ENCODE measurements around the gene SCN1A.

The SCN1A gene

DNA sequence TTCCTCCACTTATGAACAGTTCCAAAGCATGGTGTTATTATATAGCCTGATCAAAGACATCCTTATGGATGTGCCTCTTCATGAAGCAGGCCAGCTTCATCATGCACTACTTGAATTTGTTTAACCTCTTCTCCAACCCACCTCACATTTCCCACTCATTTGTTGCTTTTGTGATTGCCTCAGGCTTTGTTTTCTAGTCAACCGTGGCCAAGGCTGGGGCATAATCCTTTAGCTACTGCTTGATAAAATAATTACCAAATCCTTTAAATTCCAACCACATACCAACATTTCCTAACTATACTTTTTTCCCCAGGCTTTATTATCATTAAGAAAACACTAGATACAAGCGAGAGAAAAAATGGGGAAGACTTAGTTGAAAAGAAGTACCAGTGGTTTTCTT is 39.6 kb upstream of the SCN1A start:
- Histone ChIP-seq H2AFZ (no peak overlapping the region), H3K4me2 (ENCODE audit: low read length) (no peak overlapping the region), H3K27me3 (ENCODE audit: control insufficient read depth, insufficient read depth, low read length) (no peaks in the 10 kb centered on the region), H3K36me3 (ENCODE audit: control insufficient read depth, insufficient read depth, low read length) (no peaks in the 10 kb centered on the region), H3K9me3 (ENCODE audit: control insufficient read depth, low read length) (no peaks in the 10 kb centered on the region), H3K4me1 (no peaks in the 10 kb centered on the region), H3K79me2 (no peaks in the 10 kb centered on the region), H3K9ac (no peak overlapping the region), H3K27ac (no peak overlapping the region), H3K4me3 (ENCODE audit: low read depth, low read length) (no peak overlapping the region)
- TF ChIP-seq, protein P1, sequence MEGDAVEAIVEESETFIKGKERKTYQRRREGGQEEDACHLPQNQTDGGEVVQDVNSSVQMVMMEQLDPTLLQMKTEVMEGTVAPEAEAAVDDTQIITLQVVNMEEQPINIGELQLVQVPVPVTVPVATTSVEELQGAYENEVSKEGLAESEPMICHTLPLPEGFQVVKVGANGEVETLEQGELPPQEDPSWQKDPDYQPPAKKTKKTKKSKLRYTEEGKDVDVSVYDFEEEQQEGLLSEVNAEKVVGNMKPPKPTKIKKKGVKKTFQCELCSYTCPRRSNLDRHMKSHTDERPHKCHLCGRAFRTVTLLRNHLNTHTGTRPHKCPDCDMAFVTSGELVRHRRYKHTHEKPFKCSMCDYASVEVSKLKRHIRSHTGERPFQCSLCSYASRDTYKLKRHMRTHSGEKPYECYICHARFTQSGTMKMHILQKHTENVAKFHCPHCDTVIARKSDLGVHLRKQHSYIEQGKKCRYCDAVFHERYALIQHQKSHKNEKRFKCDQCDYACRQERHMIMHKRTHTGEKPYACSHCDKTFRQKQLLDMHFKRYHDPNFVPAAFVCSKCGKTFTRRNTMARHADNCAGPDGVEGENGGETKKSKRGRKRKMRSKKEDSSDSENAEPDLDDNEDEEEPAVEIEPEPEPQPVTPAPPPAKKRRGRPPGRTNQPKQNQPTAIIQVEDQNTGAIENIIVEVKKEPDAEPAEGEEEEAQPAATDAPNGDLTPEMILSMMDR (IDR thresholded peaks at IDR 0.05): no peak

DNA sequence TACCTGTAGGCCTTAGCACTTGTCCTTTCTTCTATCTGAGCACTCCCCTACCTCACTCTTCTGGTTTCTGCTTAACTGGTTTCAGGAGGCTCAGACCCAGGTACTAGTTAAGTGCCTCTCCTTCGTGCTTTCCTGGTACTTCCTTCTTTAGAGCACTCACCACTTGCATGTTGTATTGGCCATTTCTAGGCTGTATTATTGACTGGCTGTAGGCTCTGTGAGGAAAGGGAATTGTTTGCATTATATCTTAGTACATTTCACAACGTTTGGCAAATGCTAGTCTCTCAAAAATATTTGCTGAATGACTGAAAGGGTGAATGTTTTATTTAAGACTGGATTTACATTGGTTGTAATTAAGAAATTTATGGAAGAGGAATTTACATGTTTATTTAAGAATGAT is 36.0 kb upstream of the SCN1A start:
- Histone ChIP-seq H3K79me2 (no peaks in the 10 kb centered on the region), H3K36me3 (ENCODE audit: control insufficient read depth, insufficient read depth, low read length) (no peaks in the 10 kb centered on the region), H3K27ac (no peak overlapping the region), H3K9ac (no peak overlapping the region), H3K4me2 (ENCODE audit: low read length) (no peak overlapping the region), H3K4me1 (no peaks in the 10 kb centered on the region), H3K27me3 (ENCODE audit: control insufficient read depth, insufficient read depth, low read length) (no peaks in the 10 kb centered on the region), H3K9me3 (ENCODE audit: control insufficient read depth, low read length) (no peaks in the 10 kb centered on the region), H3K4me3 (ENCODE audit: low read depth, low read length) (no peak overlapping the region), H2AFZ (no peak overlapping the region)
- TF ChIP-seq, protein P1 (IDR thresholded peaks at IDR 0.05): no peak

DNA sequence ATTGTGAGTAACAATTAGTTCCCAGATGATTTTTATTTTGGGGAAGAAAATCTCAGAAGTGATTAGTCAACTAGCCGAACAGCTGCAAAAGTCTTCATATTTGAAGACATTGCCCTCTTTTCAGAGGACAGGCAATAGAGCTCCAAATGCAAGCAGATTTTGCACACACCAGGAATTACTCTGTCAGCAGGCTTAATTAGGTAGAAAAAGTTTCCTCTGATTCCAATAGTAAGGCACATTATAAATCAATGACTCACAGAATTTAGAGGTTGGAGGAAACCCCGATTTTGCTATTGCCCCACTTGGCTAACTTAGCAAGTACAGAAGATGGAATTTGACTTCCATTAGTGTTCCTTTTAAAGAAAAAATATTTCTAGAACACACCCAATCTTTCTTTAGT is 30.7 kb upstream of the SCN1A start:
- no peak overlapping the region for H3K4me2 ChIP-seq (ENCODE audit: low read length)
- no peaks in the 10 kb centered on the region for H3K4me1 ChIP-seq
- no peaks in the 10 kb centered on the region for H3K79me2 ChIP-seq
- no peak overlapping the region for H2AFZ ChIP-seq
- TF ChIP-seq, protein P1 (IDR thresholded peaks at IDR 0.05): no peak
- H3K36me3 ChIP-seq (ENCODE audit: control insufficient read depth, insufficient read depth, low read length): no peaks in the 10 kb centered on the region
- no peak overlapping the region for H3K4me3 ChIP-seq (ENCODE audit: low read depth, low read length)
- no peaks in the 10 kb centered on the region for H3K27me3 ChIP-seq (ENCODE audit: control insufficient read depth, insufficient read depth, low read length)
- no peaks in the 10 kb centered on the region for H3K9me3 ChIP-seq (ENCODE audit: control insufficient read depth, low read length)
- H3K27ac ChIP-seq: no peak overlapping the region
- H3K9ac ChIP-seq: no peak overlapping the region

DNA sequence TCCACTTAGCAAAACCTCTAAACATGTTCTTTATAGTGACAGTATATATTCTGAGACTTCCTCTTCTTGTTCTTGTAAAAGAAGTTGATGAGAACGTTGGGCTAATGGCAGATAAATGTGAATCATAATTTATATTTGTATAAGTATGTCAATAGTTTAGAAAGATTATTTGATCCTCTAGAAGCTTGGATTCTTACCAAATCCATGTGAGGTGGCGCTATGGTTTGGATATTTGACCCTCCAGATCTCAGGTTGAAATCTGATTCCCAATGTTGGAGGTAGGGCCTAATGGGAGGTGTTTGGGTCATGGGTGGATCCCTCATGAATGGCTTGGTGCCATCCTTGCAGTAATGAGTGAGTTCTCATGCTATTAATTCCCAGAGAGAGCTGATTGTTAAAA is 29.8 kb upstream of the SCN1A start:
- TF ChIP-seq, protein P1 (IDR thresholded peaks at IDR 0.05): no peak
- Histone ChIP-seq H3K4me3 (ENCODE audit: low read depth, low read length) (no peak overlapping the region), H3K27ac (no peak overlapping the region), H3K9me3 (ENCODE audit: control insufficient read depth, low read length) (no peaks in the 10 kb centered on the region), H3K4me2 (ENCODE audit: low read length) (no peak overlapping the region), H3K4me1 (no peaks in the 10 kb centered on the region), H3K79me2 (no peaks in the 10 kb centered on the region), H3K27me3 (ENCODE audit: control insufficient read depth, insufficient read depth, low read length) (no peaks in the 10 kb centered on the region), H3K9ac (no peak overlapping the region), H3K36me3 (ENCODE audit: control insufficient read depth, insufficient read depth, low read length) (no peaks in the 10 kb centered on the region), H2AFZ (no peak overlapping the region)

DNA sequence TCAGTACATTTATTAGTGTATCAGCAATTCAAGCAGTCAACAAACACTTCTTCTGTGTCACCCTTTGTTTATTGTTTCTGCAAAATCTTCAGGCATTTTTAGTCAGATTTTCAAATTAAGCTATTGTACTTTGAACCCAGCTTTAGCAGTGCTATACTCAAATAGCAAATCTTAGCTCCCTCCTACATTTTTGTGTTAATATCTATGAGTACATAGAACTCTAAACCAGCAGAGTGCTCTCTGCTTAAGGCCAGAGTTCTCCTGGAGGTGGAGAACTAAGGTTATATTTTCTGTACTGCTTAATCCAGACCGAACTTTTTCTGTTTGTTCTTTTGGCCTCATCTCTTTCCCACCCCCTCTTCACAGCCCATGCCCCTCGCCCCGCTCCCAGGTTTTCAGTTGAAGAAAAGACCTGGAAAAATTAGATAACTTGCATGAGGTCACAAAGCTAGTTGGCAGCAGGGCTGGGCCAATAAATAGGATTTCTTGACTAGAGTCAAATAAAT is 29.2 kb upstream of the SCN1A start:
- no peak overlapping the region for H3K4me2 ChIP-seq (ENCODE audit: low read length)
- H2AFZ ChIP-seq: no peak overlapping the region
- H3K9me3 ChIP-seq (ENCODE audit: control insufficient read depth, low read length): no peaks in the 10 kb centered on the region
- no peaks in the 10 kb centered on the region for H3K79me2 ChIP-seq
- no peaks in the 10 kb centered on the region for H3K4me1 ChIP-seq
- no peak overlapping the region for H3K4me3 ChIP-seq (ENCODE audit: low read depth, low read length)
- TF ChIP-seq, protein P1 (IDR thresholded peaks at IDR 0.05): no peak
- H3K27me3 ChIP-seq (ENCODE audit: control insufficient read depth, insufficient read depth, low read length): no peaks in the 10 kb centered on the region
- H3K36me3 ChIP-seq (ENCODE audit: control insufficient read depth, insufficient read depth, low read length): no peaks in the 10 kb centered on the region
- no peak overlapping the region for H3K27ac ChIP-seq
- H3K9ac ChIP-seq: no peak overlapping the region
